Renal cortex interstitium (tissue), 11 donors: ENCODE data around the gene DSCAML1. TPM values are rescaled to one million over a fixed set of nuclear protein-coding genes. Genes with fewer than 3 reads are reported as not detected.
A peak's percentile ranks its signal among the peaks of the same experiment; 100 is the strongest.

Source experiments
- DNase-seq, 11 donors: peaks; one replicate each; pipeline ENCODE4 v3.0.0-alpha.2; 2013; ENCODE audit warnings: low read depth in 9 of 11, low spot score in 4 of 11; ENCODE audit errors: extremely low read depth in 1 of 11
- polyA plus RNA-seq, 3 donors: library from polyadenylated mRNA; unstranded; fragments of 120-200 nt; gene quantifications; one replicate each; pipeline ENCODE4 v1.2.1, GENCODE V29; 2013; ENCODE audit not compliant: insufficient read length in 3 of 3

DSCAML1 gene
- polyA plus RNA-seq, 3 donors: 2.7 to 4.4 (median 3.0) TPM

GRCh38 chr11:117511931-117512539, 285.0 kb downstream of the DSCAML1 start:
- peak in 2 of 11 donors; percentile 38 to 61 for DNase-seq

DNA sequence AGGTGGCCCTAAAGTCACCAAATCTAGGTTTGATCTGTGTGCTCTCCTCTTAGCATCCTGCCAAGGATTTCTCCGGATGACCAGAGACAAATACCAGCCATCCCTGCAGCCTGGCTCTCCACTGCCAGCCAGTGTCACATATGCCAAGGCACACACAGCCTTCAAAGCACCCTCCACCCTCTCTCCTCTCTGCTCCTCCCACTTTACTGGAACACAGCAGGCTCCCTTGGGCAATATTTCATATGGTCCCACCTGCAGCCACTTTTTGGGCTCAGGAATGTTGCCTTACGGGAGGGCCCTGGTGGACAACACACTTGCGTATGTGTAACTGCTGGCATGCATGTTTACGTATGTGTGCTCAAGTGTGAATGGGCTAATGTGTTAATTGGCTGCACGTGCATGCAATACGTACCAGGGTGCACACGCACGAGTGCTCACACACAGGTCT, 285.5 kb downstream of the DSCAML1 start:
- DNase-seq: no peak

DNA sequence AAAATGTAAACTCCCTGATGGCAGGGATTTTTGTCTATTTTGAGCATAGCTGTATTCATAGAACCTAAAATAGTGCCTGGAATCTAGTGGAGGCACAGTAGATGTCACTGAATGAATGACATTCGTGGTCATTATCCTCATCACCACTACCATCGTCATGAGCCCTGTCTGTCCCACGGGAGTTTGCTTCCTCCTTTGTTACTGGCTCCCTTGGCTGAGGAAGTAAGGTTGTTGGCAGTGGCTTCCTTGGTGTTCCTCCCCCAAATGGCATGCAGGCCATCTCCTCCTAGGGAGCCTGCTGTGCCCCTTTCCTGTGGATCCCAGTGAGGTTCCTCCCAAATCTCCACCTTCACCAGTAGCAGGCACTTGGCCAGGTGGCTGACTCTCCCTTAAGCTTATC, 286.4 kb downstream of the DSCAML1 start:
- DNase-seq: no peak

GRCh38 chr11:117509543-117509942, 287.5 kb downstream of the DSCAML1 start:
- no peak for DNase-seq

GRCh38 chr11:117506971-117507370, 290.0 kb downstream of the DSCAML1 start:
- no peak for DNase-seq

- no peak for DNase-seq
Measured at GRCh38 chr11:117505285-117505970, 291.6 kb downstream of the DSCAML1 start.

DNA sequence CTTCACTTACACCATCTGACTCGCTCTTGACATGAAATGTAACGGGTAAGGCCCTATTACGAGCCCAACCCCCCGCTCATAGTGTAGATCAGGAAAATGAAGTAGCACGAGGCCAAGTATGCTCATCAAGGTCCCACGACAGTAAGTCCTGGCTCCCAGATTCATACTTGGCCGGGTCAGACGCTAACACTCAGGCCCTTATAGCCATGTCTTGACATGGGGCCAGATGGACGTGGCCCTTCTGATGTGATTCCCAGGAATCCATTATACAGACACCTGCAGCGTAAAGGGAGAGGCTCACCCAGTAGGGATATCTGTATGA, 294.3 kb downstream of the DSCAML1 start:
- DNase-seq: no peak

DNA sequence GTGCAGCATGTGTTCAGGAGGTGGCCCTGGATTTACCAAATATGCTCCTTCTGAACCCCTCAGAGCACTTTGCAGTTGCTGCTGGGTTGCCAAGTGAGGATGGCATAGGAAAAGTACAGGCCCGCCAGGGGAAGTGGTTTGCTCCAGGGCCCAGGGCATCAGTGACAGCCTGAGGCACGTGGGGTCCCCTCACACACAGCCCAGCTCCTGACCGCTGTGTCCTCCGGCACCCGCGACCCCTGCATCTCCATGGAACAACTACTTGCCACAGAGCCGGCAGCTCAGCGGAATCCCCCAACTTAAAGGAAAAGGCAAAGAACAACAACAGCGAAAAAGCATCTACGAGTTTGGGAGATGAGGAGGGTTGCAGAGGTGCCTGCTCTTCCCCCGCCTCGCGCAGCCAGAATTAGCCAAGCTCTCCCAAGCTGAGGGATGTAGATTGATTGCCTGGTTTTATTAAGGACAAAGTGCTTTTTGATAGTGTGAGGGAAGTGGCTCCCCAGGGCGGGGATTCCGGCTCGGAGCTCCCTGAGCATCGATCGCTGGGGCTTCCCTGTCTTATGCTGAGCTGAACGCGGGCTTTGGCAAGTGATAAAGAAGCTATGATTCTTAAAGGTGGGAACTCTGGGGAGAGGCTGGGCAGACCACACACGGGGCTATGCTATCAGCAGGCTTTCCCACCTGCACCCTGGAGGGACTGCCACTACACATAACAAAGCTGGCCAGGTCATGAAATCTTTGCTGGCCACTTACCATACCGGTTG, 294.8 kb downstream of the DSCAML1 start:
- DNase-seq: no peak

DNA sequence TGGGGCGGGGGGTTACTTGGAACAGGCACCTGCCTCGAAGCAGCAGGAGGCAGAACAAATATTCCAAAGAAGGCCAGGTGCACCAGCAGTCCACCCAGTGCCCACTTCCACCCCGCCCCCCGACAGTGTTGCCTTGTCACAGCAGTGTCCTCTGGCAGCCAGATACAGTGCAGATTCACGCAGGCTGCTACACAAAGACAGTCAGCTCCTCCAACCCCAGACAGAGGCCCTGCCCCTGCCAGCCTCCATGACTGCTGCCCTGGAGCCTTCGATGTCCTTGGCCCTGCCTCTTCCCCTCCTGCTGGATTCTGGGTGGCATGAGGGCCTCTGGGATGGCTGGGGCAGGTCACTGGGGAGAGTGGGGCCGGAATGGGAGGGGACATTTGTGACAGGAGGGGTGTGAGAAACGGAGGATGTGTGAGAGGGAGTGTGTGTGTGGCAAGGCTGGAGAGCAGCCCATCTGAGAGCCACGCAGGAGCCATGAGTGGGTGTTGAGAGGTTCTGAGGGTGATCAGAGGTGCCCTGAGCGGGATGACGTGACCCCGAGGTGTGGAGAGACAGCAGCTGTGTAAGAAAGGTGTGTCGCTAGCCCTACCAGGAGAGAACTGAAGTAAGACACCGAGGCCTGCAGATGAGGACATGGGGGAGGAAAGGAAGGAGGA, 295.6 kb downstream of the DSCAML1 start:
- DNase-seq: no peak

- no peak for DNase-seq
Measured at GRCh38 chr11:117498791-117499190, 298.2 kb downstream of the DSCAML1 start.

GRCh38 chr11:117497206-117497951, 299.6 kb downstream of the DSCAML1 start:
- DNase-seq: no peak

DNA sequence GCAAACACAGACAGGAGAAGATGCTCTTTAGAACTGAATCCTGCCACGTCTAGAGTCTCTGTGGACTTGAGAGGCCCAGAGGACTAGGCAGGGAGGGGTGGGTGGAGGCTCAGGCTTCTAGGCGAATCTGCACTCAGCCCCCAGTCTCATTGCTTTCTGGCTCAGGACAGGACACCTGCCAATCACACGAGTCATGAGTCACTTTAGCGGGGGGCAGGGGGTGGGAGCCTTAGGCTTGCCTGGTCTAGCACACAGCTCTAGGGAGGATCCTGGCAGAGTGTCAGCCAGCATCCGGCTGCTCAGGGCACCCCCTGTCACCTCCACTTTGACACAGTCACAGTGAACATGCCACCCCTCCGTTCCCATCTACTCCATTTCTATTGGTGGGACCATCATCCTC, 301.7 kb downstream of the DSCAML1 start:
- no peak for DNase-seq

- peak in 5 of 11 donors; percentile 19 to 27 (median 24) for DNase-seq
Measured at GRCh38 chr11:117492578-117493251, 304.3 kb downstream of the DSCAML1 start.

DNA sequence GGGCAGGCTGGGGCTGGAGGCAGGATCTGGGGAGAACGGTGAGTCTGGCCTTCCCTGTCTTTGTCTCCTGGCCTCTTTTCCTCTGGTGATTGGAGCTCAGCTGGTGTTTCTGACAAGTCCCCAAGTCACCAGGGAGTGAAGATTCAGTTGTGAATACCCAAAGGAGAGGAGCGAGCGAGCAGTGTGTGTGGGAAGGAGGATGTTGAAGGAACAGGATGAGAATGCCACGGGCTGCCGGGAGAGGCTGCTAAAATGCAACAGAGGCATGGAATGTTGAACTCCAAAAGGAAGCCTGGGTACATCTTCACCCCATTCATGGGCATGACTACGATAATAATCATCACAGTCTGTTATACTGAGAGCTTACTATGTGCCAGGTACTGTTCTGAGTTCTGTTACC, 306.1 kb downstream of the DSCAML1 start:
- DNase-seq: no peak

DNA sequence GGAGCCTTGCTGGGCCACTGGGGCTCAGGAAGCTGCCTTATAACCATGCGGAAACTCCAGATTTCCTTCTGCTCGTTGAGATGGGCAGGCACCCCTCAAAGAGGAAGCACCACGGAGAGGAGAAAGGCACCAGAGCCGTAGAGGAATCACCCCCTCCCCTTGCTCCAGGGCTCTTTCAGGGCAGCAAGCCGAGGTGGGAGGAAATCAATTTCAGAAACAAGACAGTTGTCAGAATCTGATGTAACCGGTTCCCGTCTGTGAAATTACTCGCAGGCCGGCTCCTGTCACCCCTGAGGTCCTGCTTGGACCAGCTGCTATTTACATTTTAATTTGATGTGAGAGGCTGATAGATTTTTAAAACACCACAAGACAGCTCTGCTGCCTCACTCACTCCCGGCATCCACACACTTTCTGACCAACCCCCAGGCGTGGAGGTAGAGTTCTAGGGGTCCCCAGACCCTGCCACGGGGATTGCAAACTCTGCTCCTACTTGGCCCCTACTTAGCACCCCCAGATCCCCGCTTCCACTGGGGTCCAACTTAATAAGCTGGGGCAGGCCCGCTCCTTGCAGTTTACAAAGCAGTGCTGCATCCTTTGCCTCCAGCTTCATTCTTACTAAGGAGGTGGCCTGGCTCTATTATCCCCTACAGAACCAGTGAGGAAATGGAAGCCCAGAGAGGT, 306.9 kb downstream of the DSCAML1 start:
- peak in 1 of 11 donors; percentile 18 for DNase-seq

GRCh38 chr11:117488996-117489952, 307.7 kb downstream of the DSCAML1 start:
- DNase-seq: no peak

DNA sequence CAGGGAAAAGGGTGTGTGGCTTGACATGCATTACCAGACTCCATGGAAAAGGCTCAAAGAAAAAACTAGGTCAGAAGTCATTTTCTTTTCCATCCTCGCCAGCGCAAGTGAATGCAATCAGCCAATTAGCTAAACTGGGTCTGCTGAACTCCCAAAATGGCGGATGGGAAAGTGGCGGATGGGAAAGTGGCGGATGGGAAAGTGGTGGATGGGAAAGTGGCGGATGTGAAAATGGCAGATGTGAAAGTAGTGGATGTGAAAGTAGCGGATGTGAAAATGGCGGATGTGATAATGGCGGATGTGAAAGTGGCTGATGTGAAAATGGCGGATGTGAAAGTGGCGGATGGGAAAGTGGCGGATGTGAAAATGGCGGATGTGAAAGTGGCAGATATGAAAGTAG, 311.0 kb downstream of the DSCAML1 start:
- DNase-seq: no peak
